A549 (cell line): ENCODE results near the gene TAF8.

ENCODE experiments used
- CEBPB ChIP-seq, 2 experiments: fragments of >200 bp in 1 of 2; sonication (Bioruptor Twin) in 1 of 2; formaldehyde crosslinking in 1 of 2; IDR thresholded peaks; 2 replicates each; pipeline ENCODE4 v1.6.1; 2012 to 2016
- CHD4 ChIP-seq: fragments of 200-600 bp; sonication (generic); IDR thresholded peaks from 2 replicates; pipeline ENCODE4 v1.6.1; 2016; ENCODE audit warnings: antibody characterized with exemption, mild to moderate bottlenecking, borderline replicate concordance
- JUN ChIP-seq, 2 experiments: fragments of >200 bp; sonication (Bioruptor Twin); formaldehyde crosslinking; IDR thresholded peaks; 2 replicates in 1 of 2; 3 replicates in 1 of 2; pipeline ENCODE4 v1.6.1; 2016 to 2017
- NR3C1 ChIP-seq: fragments of >200 bp; sonication (Bioruptor Twin); formaldehyde crosslinking; IDR thresholded peaks from 3 replicates; pipeline ENCODE4 v1.6.1; 2017
- POLR2A ChIP-seq: IDR thresholded peaks from 2 replicates; pipeline ENCODE4 v1.6.1; 2012; ENCODE audit warnings: mild to moderate bottlenecking, low read length
- TP53 ChIP-seq: fragments of 250-450 bp; sonication (Bioruptor Pico); IDR thresholded peaks from 2 replicates; pipeline ENCODE4 v1.5.0; 2021; ENCODE audit warnings: mild to moderate bottlenecking, moderate library complexity
- ZSCAN20 ChIP-seq: fragments of 250-450 bp; sonication (Bioruptor Pico); IDR thresholded peaks from 2 replicates; pipeline ENCODE4 v1.8.0; 2022; ENCODE audit warnings: mild to moderate bottlenecking, moderate library complexity
- TF ChIP-seq, protein P1 (sequence below): fragments of >200 bp; sonication (Bioruptor Twin); formaldehyde crosslinking; IDR thresholded peaks from 3 replicates; pipeline ENCODE4 v1.5.1; 2016

DNA sequence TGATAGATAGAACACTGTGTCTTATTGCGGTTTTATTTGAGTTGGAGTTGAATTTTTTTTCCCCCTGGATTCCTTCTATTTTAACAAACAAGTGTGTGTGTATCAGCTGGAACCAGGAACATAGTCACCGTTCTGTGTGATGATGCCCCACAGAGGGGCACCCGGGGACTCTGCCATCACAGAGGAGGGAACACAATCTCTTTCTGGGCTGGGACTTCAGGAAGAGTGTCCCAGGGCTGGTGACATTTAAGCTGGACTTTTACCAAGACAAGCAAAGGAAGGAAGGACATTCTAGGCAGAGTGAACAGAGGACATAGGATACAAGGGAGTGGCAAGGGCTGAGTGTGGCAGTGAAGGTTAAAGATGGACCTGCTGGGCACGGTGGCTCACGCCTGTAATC, 33.2 kb downstream of the TAF8 start:
- TF ChIP-seq, protein P1, sequence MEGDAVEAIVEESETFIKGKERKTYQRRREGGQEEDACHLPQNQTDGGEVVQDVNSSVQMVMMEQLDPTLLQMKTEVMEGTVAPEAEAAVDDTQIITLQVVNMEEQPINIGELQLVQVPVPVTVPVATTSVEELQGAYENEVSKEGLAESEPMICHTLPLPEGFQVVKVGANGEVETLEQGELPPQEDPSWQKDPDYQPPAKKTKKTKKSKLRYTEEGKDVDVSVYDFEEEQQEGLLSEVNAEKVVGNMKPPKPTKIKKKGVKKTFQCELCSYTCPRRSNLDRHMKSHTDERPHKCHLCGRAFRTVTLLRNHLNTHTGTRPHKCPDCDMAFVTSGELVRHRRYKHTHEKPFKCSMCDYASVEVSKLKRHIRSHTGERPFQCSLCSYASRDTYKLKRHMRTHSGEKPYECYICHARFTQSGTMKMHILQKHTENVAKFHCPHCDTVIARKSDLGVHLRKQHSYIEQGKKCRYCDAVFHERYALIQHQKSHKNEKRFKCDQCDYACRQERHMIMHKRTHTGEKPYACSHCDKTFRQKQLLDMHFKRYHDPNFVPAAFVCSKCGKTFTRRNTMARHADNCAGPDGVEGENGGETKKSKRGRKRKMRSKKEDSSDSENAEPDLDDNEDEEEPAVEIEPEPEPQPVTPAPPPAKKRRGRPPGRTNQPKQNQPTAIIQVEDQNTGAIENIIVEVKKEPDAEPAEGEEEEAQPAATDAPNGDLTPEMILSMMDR: no peak
- TF ChIP-seq CEBPB (IDR thresholded peaks at IDR 0.05) (no peak), POLR2A (no peak), CHD4 (no peak), NR3C1 (no peak), ZSCAN20 (CRISPR knock-in tag) (no peak), TP53 (CRISPR knock-in tag) (no peak), JUN (IDR thresholded peaks at IDR 0.05) (no peak)
